Tongue (tissue), 2 donors: ENCODE measurements around the gene LRCOL1. TPM values are rescaled to one million over a fixed set of nuclear protein-coding genes. Genes with fewer than 3 reads are reported as not detected.
A peak's percentile ranks its signal among the peaks of the same experiment; 100 is the strongest.

Experiments used
- DNase-seq: peaks from one replicate; pipeline ENCODE4 v3.0.0-alpha.2; 2015
- total RNA-seq: library from RNA; depleted of rRNA; stranded (reverse); fragments of >200 nt; gene quantifications from one replicate; pipeline ENCODE4 v1.2.3, GENCODE V29; 2014

Gene LRCOL1
- not detected for total RNA-seq

- DNase-seq: no peak
Measured at GRCh38 chr12:132610051-132610759, at the start of gene LRCOL1. Gene LRCOL1, minus strand, starts transcription at chr12:132610582. Its CDS starts 4,331 bp downstream, at chr12:132606251.

DNA sequence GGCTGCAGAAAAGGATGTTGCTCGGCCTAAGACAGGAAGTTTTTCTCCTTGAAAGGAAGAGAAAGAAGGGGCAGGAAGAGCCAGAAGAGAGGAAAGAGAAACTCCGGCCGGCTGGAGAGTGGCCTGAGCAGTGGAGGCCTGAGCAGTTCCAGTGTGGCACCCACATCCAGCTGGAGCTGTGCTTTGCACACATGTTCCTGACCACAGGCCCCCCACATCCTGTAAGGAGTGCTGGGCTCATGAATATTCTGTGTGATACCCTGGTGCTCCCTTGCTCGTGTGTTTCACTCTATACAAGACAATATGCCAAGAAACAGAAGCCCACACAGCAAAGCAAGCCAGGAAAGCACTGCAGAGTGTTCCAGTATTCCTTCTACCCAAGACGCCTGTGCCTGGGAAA lies 49.7 kb upstream of the LRCOL1 start:
- DNase-seq: no peak

DNA sequence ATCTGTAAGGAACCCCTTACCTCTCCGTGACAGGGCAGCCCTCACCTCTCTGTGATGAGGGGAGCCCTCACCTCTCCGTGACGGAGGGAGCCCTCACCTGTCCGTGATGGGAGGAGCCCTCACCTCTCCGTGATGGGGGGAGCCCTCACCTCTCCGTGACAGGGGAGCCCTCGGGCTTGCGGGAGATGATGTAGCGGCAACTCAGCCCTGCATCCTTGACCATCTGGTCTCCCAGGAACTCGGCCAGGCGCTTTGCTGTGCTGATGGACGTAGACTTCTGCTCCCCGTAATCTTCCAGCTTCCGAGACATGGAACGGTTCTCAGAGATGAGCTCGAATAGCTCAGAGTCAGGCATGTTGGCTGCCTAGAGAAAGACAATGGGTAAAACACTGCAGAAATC lies 48.8 kb upstream of the LRCOL1 start:
- DNase-seq: no peak

DNA sequence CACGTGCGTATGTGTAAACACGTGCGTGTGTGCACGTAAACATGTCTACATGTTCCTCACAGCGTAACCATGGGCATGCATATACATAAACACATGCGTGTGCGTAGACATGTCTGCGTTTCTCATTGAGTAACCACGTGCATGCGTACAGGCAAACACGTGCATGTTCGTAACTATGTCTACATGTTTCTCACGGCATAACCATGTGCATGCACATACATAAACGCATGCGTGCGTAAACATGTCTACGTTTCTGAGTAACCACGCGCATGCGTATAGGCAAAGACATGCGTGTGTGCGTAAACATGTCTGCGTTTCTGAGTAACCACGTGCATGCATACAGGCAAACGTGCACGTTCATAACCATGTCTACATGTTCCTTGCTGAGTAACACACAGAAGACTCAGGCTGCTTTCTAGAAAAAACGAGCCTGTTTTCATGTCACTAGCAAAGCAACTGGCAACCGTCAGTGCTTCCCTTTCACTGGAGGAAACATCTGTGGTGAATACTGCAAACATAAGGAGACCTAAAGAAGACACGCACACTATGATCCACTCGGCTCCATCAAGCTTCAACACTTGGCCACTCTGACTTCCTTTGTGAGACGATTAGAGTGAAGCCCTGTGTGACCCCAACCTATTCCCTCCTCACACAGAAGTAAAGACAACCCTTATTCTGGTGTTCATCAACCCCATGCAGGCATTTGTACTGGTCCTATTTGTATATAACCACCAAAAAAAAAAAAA lies 47.9 kb upstream of the LRCOL1 start:
- no peak for DNase-seq

DNA sequence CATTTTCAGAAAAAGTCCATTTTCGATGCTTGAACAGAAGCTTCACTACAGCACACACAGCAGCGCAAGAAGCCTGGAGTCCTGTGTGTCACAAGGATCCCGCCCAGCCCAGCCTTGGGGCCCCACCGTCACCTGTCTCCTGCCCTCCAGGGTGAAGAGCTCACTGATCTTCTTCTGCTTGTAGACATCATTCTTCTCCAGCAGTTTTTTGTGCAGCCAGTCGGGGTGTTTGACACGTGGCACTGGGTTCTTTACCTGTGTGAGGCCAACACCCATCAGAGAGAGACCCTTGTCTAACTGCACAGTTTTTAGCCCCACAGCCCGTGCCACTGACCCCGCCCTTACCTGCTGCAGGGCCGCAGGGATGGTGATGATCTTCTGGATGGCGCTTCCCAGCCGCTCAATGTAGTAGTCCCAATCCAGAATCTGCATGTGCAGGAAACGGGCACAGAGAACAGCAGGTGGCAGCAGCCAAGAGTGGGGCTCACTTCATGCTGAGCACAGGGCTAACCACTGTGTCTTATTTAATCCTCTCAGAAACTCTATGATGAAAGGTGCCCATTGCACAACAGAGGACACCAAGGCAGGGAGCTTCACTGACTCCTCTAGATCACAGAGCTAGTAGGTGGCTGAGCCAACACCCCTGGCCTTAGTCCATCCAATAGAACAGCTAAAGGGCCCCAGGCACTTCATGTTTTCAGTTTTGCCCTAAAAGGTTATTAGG lies 46.8 kb upstream of the LRCOL1 start:
- DNase-seq: no peak

GRCh38 chr12:132653567-132654290 lies 43.3 kb upstream of the LRCOL1 start:
- peak; percentile 6 for DNase-seq

DNA sequence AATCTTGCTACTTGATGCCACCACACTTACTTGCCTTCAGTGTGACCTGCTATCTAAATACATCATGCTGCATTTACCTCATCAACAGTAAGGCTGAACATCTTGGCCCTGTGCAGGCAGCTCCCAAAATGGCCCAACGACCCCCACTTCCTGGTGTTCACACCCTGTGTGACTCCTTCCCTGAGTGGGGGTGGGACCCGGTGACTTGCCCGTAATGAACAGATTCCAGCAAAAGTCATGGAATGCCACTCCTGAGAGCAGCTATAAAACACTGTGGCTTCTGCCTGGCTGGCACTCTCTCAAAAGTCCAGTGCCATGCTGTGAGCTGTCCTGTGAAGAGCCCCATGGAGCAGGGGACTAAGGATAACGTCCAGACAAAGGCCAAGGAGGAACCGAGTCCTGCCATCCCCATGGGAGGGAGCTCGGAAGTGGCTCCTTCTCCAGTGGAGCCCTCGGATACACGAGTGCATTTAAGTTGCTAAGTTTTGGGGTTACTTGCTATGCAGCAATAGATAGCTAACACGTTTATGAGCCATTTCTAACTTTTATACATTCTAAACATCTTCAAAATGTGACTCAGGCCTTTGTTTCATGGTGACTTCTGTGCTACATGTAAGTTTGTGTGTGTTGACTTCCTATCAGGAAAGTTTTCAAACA lies 41.2 kb upstream of the LRCOL1 start:
- no peak for DNase-seq

DNA sequence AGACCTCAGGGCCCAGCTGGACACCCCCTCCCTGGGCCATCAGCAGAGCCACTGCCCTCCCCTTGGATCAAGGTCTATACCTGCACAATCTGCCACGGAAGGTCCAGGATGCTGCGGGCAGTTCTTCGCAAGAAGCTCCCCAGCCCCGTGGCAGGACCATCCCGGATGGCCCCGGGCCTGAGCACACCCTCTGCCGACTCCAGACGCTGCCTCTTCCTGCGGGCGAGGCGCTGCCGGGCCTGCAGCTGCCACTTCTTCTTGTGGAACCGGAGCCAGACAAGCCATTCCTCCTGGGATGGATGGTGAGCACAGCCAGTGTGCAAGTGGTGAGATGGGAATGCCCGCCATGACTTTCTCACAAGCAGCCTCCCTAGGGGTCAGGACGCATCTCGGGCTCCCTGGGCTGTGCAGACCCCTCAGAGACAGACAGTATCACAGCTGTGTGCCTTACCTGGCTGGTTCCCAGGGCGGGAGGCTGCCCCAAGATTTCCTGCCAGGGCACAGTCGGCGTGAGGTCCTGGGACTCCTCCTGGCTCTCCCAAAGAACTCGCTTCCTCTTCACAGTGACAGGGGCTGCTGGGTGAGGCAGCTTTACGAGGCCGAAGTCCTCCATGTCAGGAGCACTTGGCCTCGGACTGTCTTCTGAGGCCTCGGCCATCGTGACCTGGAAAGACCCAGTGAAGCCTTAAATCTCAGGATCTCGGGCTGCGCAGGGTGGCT lies 39.0 kb upstream of the LRCOL1 start:
- no peak for DNase-seq

DNA sequence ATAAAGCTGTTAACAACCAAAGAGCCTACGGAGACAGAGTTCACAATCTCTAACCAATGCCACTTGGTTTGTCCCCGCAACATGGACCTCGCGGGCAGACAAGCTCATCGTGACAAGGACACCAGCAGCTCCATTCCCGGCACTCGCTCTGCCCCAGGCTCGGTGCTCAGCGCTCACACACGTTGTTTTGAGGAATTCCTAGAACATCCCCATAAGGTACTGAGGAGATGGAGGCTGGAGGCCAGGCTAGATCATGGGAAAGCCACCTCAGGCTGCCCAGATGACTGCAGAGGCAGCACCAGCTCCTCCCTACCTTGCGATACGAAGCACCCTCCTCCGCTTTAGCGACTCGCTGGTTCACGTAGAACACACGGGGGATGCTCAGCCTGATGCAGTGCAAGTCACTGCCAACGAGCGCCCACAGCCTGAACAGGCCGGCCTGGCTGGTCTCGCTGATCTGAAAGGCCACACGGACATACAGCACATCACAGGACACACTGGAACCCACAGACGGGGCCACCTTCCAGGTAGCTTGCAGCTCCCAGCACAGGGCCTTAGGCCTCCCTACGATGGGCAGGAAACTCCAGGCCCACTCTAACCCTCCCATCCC lies 38.3 kb upstream of the LRCOL1 start:
- no peak for DNase-seq

DNA sequence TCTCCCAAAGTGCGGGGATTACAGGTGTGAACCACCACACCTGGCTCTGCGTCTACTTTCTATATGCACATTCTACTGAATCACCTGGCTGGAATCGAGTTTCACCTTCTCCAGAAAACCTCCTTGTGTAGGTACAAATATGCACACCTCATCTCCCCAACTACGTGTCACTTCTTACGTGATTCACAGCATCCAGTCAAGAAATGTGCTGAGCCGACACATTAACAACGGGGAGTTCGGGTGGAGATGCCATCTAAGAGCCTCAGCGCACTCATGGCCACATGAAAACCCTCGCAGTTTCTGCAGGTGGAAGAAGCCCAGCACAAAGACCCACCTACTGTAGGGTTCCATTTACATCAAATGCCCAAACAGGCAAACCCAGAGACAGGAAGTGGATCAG lies 37.5 kb upstream of the LRCOL1 start:
- no peak for DNase-seq

DNA sequence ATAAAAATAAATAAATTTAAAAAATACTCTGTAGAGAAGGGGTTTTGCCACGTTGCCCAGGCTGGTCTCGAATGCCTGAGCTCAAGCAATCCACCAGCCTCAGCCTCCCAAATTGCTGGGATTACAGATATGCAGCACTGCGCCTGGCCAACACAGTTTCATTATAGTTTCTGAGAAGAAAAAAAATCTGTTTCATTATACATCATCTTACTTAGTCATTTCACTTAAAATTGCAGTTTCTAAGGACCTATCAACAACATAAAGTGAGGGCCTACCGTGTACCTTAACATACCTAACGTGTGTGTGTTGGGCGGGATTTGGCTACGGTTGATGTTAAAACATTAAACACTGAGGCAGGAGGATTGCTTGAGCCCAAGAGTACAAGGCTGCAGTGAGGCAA lies 36.5 kb upstream of the LRCOL1 start:
- DNase-seq: no peak

DNA sequence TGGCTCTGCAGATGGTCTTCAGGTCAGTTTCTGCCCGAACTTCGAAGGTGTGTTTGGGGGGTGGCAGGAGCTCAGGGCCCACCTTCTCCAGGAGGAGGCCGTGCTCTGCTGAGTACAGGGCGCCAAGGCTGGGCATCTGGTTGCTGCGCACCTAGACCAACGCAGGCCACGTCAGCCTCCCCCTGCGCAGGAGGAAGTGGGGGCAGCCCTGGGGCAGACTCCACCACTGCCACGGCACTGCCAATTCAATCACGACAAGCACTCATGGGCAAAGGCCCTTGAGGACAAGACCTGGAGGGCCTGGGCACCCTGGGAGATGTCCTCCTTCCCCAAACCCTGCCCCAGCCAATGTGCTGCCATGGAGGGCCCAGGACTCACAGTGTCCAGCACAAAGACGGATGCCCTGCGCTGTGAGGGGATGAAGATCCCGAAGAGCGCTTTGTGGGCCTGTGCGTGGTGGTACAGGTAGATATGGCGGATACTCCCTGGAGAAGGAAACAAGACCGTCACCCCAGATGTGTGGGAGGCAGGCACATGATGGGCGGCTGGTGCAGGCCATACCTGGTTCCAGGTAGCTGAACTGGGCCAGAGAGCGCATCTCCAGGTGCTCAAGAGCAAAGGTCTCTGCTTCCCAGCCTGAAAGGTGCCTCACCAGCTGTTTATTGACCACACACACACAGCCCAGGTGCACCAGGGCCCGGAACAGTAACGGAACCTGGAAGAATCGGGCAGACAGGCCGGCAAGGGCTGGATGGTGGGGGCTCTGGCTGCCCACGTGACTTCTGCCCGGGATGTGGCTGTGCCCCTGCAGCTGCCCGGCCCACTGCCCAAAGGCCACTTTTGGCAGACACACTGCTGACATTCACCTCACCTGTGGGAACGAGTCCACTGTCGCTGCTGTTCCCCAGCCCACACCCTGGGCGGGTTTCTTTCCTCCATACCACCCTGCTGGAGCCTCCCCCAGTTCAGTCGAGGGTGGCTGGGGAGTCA lies 32.8 kb upstream of the LRCOL1 start:
- DNase-seq: no peak

DNA sequence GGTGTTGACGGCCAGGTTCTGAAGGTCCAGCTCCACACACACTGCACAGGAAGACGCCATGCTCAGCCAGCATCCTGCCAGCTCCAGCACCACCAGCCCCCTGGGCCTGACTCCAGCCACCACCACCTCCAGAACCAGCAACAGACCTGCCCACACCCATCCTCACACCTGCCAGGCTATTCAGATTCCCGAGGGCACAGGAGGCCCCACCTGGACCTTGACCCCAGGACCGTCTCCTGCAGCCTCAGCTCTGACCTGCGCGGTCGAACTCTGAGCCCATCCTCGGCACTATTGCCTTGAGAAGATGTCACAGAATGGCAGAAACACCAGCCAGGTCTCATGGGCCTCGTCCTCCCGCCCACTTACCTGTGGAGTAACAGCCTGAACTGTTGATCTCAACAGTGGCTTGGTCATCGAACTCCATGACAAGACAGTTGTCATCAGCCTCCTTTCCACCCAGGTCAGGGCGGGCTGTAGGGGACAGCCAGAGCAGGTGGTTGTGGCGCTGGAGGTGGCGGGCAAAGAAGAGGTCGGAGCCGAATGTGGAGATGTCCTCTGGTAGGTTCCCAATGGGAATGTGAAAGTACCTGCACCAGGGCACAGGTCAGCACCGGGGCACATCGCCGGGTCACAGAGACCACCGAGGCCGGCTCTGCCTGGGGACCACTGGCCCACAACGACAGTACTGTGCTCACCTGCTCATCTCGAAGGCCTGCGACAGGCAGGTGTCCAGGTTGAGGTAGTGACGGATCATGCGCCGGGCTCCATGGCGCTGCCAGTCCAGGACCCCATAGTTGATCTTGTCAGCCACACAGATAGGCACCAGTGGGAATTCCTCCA lies 31.6 kb upstream of the LRCOL1 start:
- no peak for DNase-seq

DNA sequence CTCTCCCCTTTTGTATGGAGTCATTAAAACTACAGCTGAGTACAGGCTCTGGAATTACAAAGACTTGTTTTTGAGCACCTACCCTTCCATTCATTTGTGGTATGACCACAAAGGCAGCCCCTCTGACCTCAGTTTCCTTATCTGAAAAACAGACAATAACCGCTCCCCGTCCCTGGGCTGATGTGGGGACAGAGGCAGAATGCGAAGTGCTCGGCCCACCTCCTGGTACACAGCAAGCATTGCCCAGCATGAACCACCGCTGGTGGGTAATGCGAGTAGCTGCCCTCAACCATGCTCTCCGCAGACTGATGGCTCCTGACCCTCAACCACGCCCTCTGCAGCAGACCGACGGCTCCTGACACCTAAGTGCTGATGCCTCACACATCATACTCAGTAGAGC lies 30.6 kb upstream of the LRCOL1 start:
- no peak for DNase-seq

DNA sequence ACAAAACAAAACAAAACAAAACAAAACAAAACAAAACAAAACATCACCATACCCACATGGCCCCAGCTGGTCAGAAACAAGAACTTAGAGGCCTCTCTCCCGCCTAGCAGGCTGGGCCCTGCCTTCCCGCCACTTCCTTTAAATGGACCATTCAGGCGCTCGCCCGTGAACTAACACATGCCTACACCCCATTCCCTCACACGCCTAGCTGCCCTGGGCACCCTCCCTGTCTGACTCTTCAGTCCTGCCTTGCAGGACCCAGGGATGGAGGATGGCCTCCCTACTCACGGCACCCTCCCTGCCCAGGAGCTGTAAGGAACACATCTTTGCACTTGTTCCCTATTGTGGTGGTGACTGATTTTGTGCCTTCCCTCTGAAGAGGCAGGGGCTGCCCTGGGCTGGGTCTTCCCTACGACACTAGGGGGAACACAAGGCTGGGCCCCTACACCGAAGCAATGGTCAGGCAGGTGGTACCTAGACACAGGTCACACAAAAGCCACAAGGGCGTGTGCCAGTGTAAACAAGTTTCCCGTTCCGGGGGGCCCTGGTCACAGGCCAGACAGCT lies 29.7 kb upstream of the LRCOL1 start:
- DNase-seq: no peak

GRCh38 chr12:132638541-132639408 lies 28.4 kb upstream of the LRCOL1 start:
- peak; percentile 47 for DNase-seq

- no peak for DNase-seq
Measured at GRCh38 chr12:132637811-132638210, 27.4 kb upstream of the LRCOL1 start.
